GM12878 (cell line): ENCODE data around the gene IGFL3. TPM values are rescaled to one million over a fixed set of nuclear protein-coding genes. Genes with fewer than 3 reads are reported as not detected.
A peak's percentile ranks its signal among the peaks of the same experiment; 100 is the strongest.

Experiments
- ATAC-seq: fragments of 200-7000 bp; cut with Tn5 transposase; 3 replicates; pipeline ENCODE4 v1.9.1; 2020; ENCODE audit warnings: mild to moderate bottlenecking, moderate library complexity
- BruUV-seq: library from RNA; stranded (reverse); fragments of 400-500 nt; replicated peaks from 2 replicates; lab custom pipeline; 2021; lab: Mats Ljungman, UMichigan
- CTCF ChIA-PET: fragments of 300-600 bp; sonication (Branson Sonifier 250); formaldehyde crosslinking; extraction: SDS; loops from one replicate; lab custom pipeline; 2021; ENCODE audit warnings: inconsistent platforms; lab: Yijun Ruan, JAX
- POLR2A ChIA-PET: fragments of 350-600 bp; formaldehyde crosslinking; extraction: SDS; loops from one replicate; lab custom pipeline; 2021; ENCODE audit warnings: inconsistent platforms; lab: Charles Lee
- RAD21 ChIA-PET: fragments of 300-600 bp; sonication (Branson Sonifier 250); formaldehyde crosslinking; loops from one replicate; lab custom pipeline; 2023; ENCODE audit warnings: antibody characterized with exemption; ENCODE audit not compliant: unreplicated experiment; lab: Charles Lee
- SMC1A ChIA-PET: fragments of 300-600 bp; sonication (Branson Sonifier 250); formaldehyde crosslinking; loops from one replicate; lab custom pipeline; 2023; ENCODE audit not compliant: unreplicated experiment, uncharacterized antibody; lab: Charles Lee
- DNase-seq: peaks from one replicate; pipeline ENCODE4 v3.0.0-alpha.2; 2011; ENCODE audit warnings: low read depth, low spot score
- FAIRE-seq: peaks from 3 replicates; lab custom pipeline; 2011; peaks lifted over from hg19 to GRCh38; lab: Jason Lieb, UNC
- H2AFZ ChIP-seq: 2 replicates; pipeline ENCODE4 v1.6.0; 2011; ENCODE audit warnings: low read depth, low read length, control low read depth; ENCODE audit not compliant: control insufficient read depth
- H3K27ac ChIP-seq: 2 replicates; pipeline ENCODE4 v1.5.1; 2011; ENCODE audit warnings: control low read depth; ENCODE audit not compliant: control insufficient read depth, insufficient read depth
- H3K27me3 ChIP-seq, 2 experiments: replicated peaks in 1 of 2; 2 replicates each; pipeline versions ENCODE4 v1.6.0 to v1.6.1; 2011; ENCODE audit warnings: low read length in 1 of 2; ENCODE audit not compliant: control insufficient read depth in 2 of 2, insufficient read depth in 2 of 2
- H3K36me3 ChIP-seq, 2 experiments: 2 replicates each; pipeline ENCODE4 v1.5.1; 2011; ENCODE audit warnings: low read length in 1 of 2; ENCODE audit not compliant: control insufficient read depth in 2 of 2, insufficient read depth in 2 of 2
- H3K4me1 ChIP-seq: 2 replicates; pipeline ENCODE4 v1.6.1; 2011; ENCODE audit warnings: mild to moderate bottlenecking, low read length, moderate library complexity, mixed read lengths; ENCODE audit not compliant: control insufficient read depth, insufficient read depth
- H3K4me2 ChIP-seq: 2 replicates; pipeline ENCODE4 v1.6.0; 2011; ENCODE audit warnings: control low read depth; ENCODE audit not compliant: control insufficient read depth, insufficient read depth
- H3K4me3 ChIP-seq: fragments of 200-600 bp; sonication (generic); 2 replicates; pipeline ENCODE4 v1.5.1; 2016
- H3K79me2 ChIP-seq: 2 replicates; pipeline ENCODE4 v1.6.0; 2011; ENCODE audit warnings: low read length; ENCODE audit not compliant: control insufficient read depth, insufficient read depth
- H3K9ac ChIP-seq: 2 replicates; pipeline ENCODE4 v1.8.0; 2011; ENCODE audit warnings: low read length, control low read depth, mixed read lengths; ENCODE audit not compliant: control insufficient read depth, insufficient read depth
- H3K9me3 ChIP-seq: replicated peaks from 3 replicates; pipeline ENCODE4 v1.5.1; 2011; ENCODE audit warnings: mild to moderate bottlenecking, low read length; ENCODE audit not compliant: control insufficient read depth, insufficient read depth
- H4K20me1 ChIP-seq: 2 replicates; pipeline ENCODE4 v1.6.0; 2011; ENCODE audit not compliant: control insufficient read depth, insufficient read depth
- CREB1 ChIP-seq: IDR thresholded peaks from 2 replicates; pipeline ENCODE4 v1.6.1; 2012; ENCODE audit warnings: low read depth, mild to moderate bottlenecking, inconsistent platforms
- CREM ChIP-seq: IDR thresholded peaks from 2 replicates; pipeline ENCODE4 v1.6.1; 2014; ENCODE audit warnings: antibody characterized with exemption, low read depth
- PAX5 ChIP-seq: IDR thresholded peaks from 2 replicates; pipeline ENCODE4 v1.6.1; 2011; ENCODE audit warnings: low read depth, low read length, borderline replicate concordance
- RAD21 ChIP-seq: IDR thresholded peaks from 2 replicates; pipeline ENCODE4 v1.6.1; 2011; ENCODE audit warnings: mild to moderate bottlenecking, low read depth, low read length, moderate library complexity; ENCODE audit not compliant: insufficient read depth
- SMC3 ChIP-seq: IDR thresholded peaks from 2 replicates; pipeline ENCODE4 v1.6.1; 2011; ENCODE audit warnings: low read length, improper control_type of control experiment, borderline replicate concordance
- YY1 ChIP-seq: IDR thresholded peaks from 2 replicates; pipeline ENCODE4 v1.6.1; 2011; ENCODE audit warnings: low read depth, mild to moderate bottlenecking, low read length
- WGBS: methylation state at CpG from one replicate; pipeline ENCODE4 v1.1.6; 2016; ENCODE audit warnings: low lambda C conversion rate; ENCODE audit not compliant: insufficient replicate concordance, insufficient coverage; ENCODE audit errors: missing lambda C conversion rate; 5-methylcytosine and 5-hydroxymethylcytosine counted together
- in situ Hi-C: fragments of 300-500 bp; cut with MboI; formaldehyde crosslinking; loops from 9 replicates; pipeline ENCODE4 v1.14.3; 2018; ENCODE audit warnings: mixed read lengths
- intact Hi-C: fragments of 100-400 bp; cut with micrococcal nuclease; formaldehyde crosslinking; loops from one replicate; pipeline ENCODE4 v1.14.2; 2022; ENCODE audit not compliant: unreplicated experiment
- polyA plus RNA-seq, 11 experiments: library from polyadenylated mRNA; depleted of rRNA in 4 of 11; unstranded in 6 of 11; stranded (reverse) in 5 of 11; fragments of >200 nt; fragmentation: Nextera tagmentation in 4 of 11; fragmentation: Illumina TruSeq in 1 of 11; extraction: Ambion mirVana in 4 of 11; extraction: Trizol in 1 of 11; gene quantifications; 1 replicate in 1 of 11; 2 replicates in 10 of 11; pipeline versions ENCODE4 v1.2.1 to v1.2.3, GENCODE V29; 2011 to 2016; ENCODE audit warnings: inconsistent platforms in 2 of 11, missing spikeins in 2 of 11, low read depth in 1 of 11
- total RNA-seq, 4 experiments: library from RNA; depleted of rRNA in 3 of 4; stranded (reverse); fragments of >200 nt in 3 of 4; fragmentation: Illumina TruSeq in 1 of 4; extraction: Trizol in 1 of 4; gene quantifications; 2 replicates each; pipeline versions ENCODE4 v1.2.1 to v1.2.3, GENCODE V29; 2013 to 2021
- TF ChIP-seq, protein P1 (sequence below), 3 experiments: IDR thresholded peaks in 2 of 3; conservative IDR thresholded peaks in 1 of 3; 2 replicates each; pipeline ENCODE4 v1.5.1; 2011; ENCODE audit warnings: low read depth in 3 of 3, low read length in 3 of 3, mild to moderate bottlenecking in 3 of 3, control low read depth in 2 of 3, moderate library complexity in 2 of 3, inconsistent platforms in 1 of 3, mixed read lengths in 1 of 3; ENCODE audit not compliant: control insufficient read depth in 2 of 3, insufficient read depth in 1 of 3; ENCODE audit errors: extremely low read depth in 1 of 3
- TF ChIP-seq, protein P2 (sequence below): fragments of 450-650 bp; IDR thresholded peaks from 2 replicates; pipeline ENCODE4 v1.6.1; 2017; ENCODE audit warnings: mild to moderate bottlenecking, low read depth, inconsistent platforms; ENCODE audit not compliant: poor library complexity, severe bottlenecking

IGFL3 gene
- total and polyA plus RNA-seq, 10 of the 15 experiments (the other 5 are each of a cell fraction or from before 2014, with no cell fraction given) = not detected

DNA sequence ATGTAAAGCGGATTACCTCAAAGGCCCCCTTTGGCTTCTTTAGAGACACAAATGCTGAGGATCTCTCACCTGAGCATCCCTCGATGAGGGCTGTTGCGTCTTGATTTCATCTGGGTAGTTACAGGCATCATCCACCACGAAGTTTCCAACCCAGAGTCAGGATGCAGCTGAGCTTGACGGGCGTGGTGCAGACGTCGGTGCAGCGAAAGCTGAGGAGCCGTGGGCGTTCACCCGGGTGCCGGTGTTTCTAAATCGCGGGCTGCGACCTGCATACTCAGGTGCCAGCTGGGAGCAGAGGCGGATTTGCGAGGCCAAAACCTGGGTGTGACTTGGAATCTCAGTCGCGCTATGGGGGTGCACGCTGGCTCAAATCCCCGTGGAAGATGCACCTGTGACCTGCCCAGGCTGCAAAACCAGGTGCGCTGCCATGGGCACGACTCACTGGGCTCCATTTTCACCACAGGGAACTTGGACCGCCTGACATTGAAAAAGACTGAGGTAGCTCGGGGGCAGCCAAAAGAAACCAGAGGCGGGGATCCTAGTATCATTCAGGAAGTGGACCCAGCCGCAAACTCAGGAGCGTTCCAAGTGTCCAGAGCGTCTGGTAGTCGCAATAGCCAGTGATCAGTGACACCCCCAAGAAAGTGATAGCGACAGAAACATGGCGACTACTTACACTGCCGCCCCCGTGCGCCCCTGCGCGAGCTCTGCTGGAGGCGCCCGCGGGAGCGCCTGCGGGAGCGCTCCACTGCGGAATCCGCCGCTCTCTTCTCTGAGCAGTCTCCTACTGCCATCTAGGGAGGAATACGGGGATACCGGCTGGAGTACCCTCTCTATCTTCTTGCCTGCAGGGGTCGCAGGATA, 47.3 kb downstream of the IGFL3 start:
- DNase-seq (no peak), ATAC-seq (peak; percentile 87)
- ChIA-PET SMC1A (interaction anchor here (1.2 kb wide), 1 partner anchor 127 kb away, joined by 3 read pairs; no protein-coding TSS in a partner anchor), CTCF (interaction anchor here (1.1 to 8.0 kb wide), 4 partner anchors 111 to 308 kb away, joined by 4 to 105 read pairs (median 5); partner anchors contain the start of gene SIX5), POLR2A (no interaction called here), RAD21 (no interaction called here)
- H3K4me2 ChIP-seq = no peak overlapping the region
- H2AFZ ChIP-seq = no peak overlapping the region
- H3K27ac ChIP-seq = no peak overlapping the region
- no TSS peak for BruUV-seq
- no peak overlapping the region for H3K9ac ChIP-seq
- 27% methylated on average over 50 of the region's 50 CpGs for WGBS
- no peaks in the 10 kb centered on the region for H3K36me3 ChIP-seq
- H3K9me3 ChIP-seq = no peaks in the 10 kb centered on the region
- H3K27me3 ChIP-seq = peaks cover 3 to 9% of the 10 kb centered on the region in 2 experiments; a peak in 3 of 4 replicates
- H3K4me3 ChIP-seq = no peak overlapping the region
- H3K79me2 ChIP-seq = no peaks in the 10 kb centered on the region
- in situ Hi-C loops = no loop called here
- TF ChIP-seq CREM = no peak
- TF ChIP-seq, protein P1, sequence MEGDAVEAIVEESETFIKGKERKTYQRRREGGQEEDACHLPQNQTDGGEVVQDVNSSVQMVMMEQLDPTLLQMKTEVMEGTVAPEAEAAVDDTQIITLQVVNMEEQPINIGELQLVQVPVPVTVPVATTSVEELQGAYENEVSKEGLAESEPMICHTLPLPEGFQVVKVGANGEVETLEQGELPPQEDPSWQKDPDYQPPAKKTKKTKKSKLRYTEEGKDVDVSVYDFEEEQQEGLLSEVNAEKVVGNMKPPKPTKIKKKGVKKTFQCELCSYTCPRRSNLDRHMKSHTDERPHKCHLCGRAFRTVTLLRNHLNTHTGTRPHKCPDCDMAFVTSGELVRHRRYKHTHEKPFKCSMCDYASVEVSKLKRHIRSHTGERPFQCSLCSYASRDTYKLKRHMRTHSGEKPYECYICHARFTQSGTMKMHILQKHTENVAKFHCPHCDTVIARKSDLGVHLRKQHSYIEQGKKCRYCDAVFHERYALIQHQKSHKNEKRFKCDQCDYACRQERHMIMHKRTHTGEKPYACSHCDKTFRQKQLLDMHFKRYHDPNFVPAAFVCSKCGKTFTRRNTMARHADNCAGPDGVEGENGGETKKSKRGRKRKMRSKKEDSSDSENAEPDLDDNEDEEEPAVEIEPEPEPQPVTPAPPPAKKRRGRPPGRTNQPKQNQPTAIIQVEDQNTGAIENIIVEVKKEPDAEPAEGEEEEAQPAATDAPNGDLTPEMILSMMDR (IDR thresholded peaks at IDR 0.05 in 2 of 3, conservative IDR thresholded peaks at IDR 0.05 in 1 of 3; ENCODE audit: control insufficient read depth in 2 of 3, extremely low read depth in 1 of 3, insufficient read depth in 1 of 3, low read depth in 3 of 3, low read length in 3 of 3) = peak; percentile 54 to 71 (median 62)
- 0 out of 2 replicates have a peak, but pooled peaks have one; percentile 7 for TF ChIP-seq YY1
- peak; percentile 45; the same call in 1 of the 2 replicates for TF ChIP-seq RAD21
- peak; percentile 25; the same call in 1 of the 2 replicates for TF ChIP-seq PAX5
- no peak for TF ChIP-seq CREB1
- peak; percentile 35; the same call in 1 of the 2 replicates for TF ChIP-seq SMC3
- TF ChIP-seq, protein P2, sequence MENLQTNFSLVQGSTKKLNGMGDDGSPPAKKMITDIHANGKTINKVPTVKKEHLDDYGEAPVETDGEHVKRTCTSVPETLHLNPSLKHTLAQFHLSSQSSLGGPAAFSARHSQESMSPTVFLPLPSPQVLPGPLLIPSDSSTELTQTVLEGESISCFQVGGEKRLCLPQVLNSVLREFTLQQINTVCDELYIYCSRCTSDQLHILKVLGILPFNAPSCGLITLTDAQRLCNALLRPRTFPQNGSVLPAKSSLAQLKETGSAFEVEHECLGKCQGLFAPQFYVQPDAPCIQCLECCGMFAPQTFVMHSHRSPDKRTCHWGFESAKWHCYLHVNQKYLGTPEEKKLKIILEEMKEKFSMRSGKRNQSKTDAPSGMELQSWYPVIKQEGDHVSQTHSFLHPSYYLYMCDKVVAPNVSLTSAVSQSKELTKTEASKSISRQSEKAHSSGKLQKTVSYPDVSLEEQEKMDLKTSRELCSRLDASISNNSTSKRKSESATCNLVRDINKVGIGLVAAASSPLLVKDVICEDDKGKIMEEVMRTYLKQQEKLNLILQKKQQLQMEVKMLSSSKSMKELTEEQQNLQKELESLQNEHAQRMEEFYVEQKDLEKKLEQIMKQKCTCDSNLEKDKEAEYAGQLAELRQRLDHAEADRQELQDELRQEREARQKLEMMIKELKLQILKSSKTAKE = no peak
- TF ChIP-seq, all 136 proteins: peak for 5
- no peak for FAIRE-seq
- H4K20me1 ChIP-seq = no peaks in the 10 kb centered on the region
- no peaks in the 10 kb centered on the region for H3K4me1 ChIP-seq
- intact Hi-C loops = loop anchor here (2.0 kb wide), 1 partner anchor 48 kb away; no protein-coding TSS in a partner anchor
